Measurements from ENCODE around the gene SART1.

Gene SART1

GRCh38 chr11:65964906-65965305 lies 3.4 kb downstream of the SART1 start:
- no peaks in the 10 kb centered on the region for H3K27me3 ChIP-seq (ENCODE audit: low read depth)
- H3K9me3 ChIP-seq, result no peaks in the 10 kb centered on the region
- no peak overlapping the region for H3K4me3 ChIP-seq
- in situ Hi-C loops (cut with MboI; ENCODE audit: low sequenced_read_pairs), result no loop called here
- peaks cover 61% of the 10 kb centered on the region for H3K36me3 ChIP-seq (replicated peaks)
- H3K4me1 ChIP-seq, result peaks cover 13% of the 10 kb centered on the region
- no peak for DNase-seq (ENCODE audit: low spot score in 2 of 2)

GRCh38 chr11:65965986-65966762 lies 4.6 kb downstream of the SART1 start:
- in situ Hi-C loops (cut with MboI; ENCODE audit: low sequenced_read_pairs), result no loop called here
- no peaks in the 10 kb centered on the region for H3K27me3 ChIP-seq (ENCODE audit: low read depth)
- DNase-seq (ENCODE audit: low spot score in 2 of 2), result no peak
- H3K4me3 ChIP-seq, result no peak overlapping the region
- H3K4me1 ChIP-seq, result peaks cover 11% of the 10 kb centered on the region
- no peaks in the 10 kb centered on the region for H3K9me3 ChIP-seq
- H3K36me3 ChIP-seq (replicated peaks), result peaks cover 64% of the 10 kb centered on the region

GRCh38 chr11:65967329-65967934 lies 5.9 kb downstream of the SART1 start:
- DNase-seq (ENCODE audit: low spot score in 2 of 2), result no peak
- no peaks in the 10 kb centered on the region for H3K27me3 ChIP-seq (ENCODE audit: low read depth)
- H3K9me3 ChIP-seq, result no peaks in the 10 kb centered on the region
- H3K36me3 ChIP-seq (replicated peaks), result peaks cover 61% of the 10 kb centered on the region
- H3K4me3 ChIP-seq, result no peak overlapping the region
- peaks cover 7% of the 10 kb centered on the region for H3K4me1 ChIP-seq
- in situ Hi-C loops (cut with MboI; ENCODE audit: low sequenced_read_pairs), result no loop called here

- no peak for DNase-seq (ENCODE audit: low spot score in 2 of 2)
- no peak overlapping the region for H3K4me3 ChIP-seq
- H3K9me3 ChIP-seq, result no peaks in the 10 kb centered on the region
- in situ Hi-C loops (cut with MboI; ENCODE audit: low sequenced_read_pairs), result no loop called here
- H3K4me1 ChIP-seq, result no peaks in the 10 kb centered on the region
- no peaks in the 10 kb centered on the region for H3K27me3 ChIP-seq (ENCODE audit: low read depth)
- peaks cover 67% of the 10 kb centered on the region for H3K36me3 ChIP-seq (replicated peaks)
Measured at GRCh38 chr11:65968600-65969482, 7.3 kb downstream of the SART1 start.

GRCh38 chr11:65972116-65972515 lies 10.6 kb downstream of the SART1 start:
- in situ Hi-C loops (cut with MboI; ENCODE audit: low sequenced_read_pairs), result no loop called here
- no peaks in the 10 kb centered on the region for H3K9me3 ChIP-seq
- H3K36me3 ChIP-seq (replicated peaks), result peaks cover 43% of the 10 kb centered on the region
- H3K4me1 ChIP-seq, result no peaks in the 10 kb centered on the region
- DNase-seq (ENCODE audit: low spot score in 2 of 2), result no peak
- H3K27me3 ChIP-seq (ENCODE audit: low read depth), result no peaks in the 10 kb centered on the region
- no peak overlapping the region for H3K4me3 ChIP-seq

GRCh38 chr11:65973439-65974110 lies 12.0 kb downstream of the SART1 start:
- Histone ChIP-seq H3K4me1 (no peaks in the 10 kb centered on the region), H3K4me3 (no peak overlapping the region), H3K27me3 (ENCODE audit: low read depth) (no peaks in the 10 kb centered on the region), H3K36me3 (replicated peaks) (peaks cover 45% of the 10 kb centered on the region), H3K9me3 (no peaks in the 10 kb centered on the region)
- no peak for DNase-seq (ENCODE audit: low spot score in 2 of 2)
- in situ Hi-C loops (cut with MboI; ENCODE audit: low sequenced_read_pairs), result no loop called here

GRCh38 chr11:65975771-65976170 lies 14.2 kb downstream of the SART1 start:
- H3K9me3 ChIP-seq, result no peaks in the 10 kb centered on the region
- no peaks in the 10 kb centered on the region for H3K4me1 ChIP-seq
- in situ Hi-C loops (cut with MboI; ENCODE audit: low sequenced_read_pairs), result no loop called here
- no peak overlapping the region for H3K4me3 ChIP-seq
- H3K27me3 ChIP-seq (ENCODE audit: low read depth), result no peaks in the 10 kb centered on the region
- peaks cover 31% of the 10 kb centered on the region for H3K36me3 ChIP-seq (replicated peaks)
- no peak for DNase-seq (ENCODE audit: low spot score in 2 of 2)

GRCh38 chr11:65976216-65977176 lies 15.0 kb downstream of the SART1 start:
- no peaks in the 10 kb centered on the region for H3K27me3 ChIP-seq (ENCODE audit: low read depth)
- no peaks in the 10 kb centered on the region for H3K9me3 ChIP-seq
- H3K4me3 ChIP-seq, result no peak overlapping the region
- H3K36me3 ChIP-seq (replicated peaks), result peaks cover 31% of the 10 kb centered on the region
- no peak for DNase-seq (ENCODE audit: low spot score in 2 of 2)
- in situ Hi-C loops (cut with MboI; ENCODE audit: low sequenced_read_pairs), result no loop called here
- H3K4me1 ChIP-seq, result no peaks in the 10 kb centered on the region

GRCh38 chr11:65977621-65978390 lies 16.3 kb downstream of the SART1 start:
- in situ Hi-C loops (cut with MboI; ENCODE audit: low sequenced_read_pairs), result no loop called here
- Histone ChIP-seq H3K36me3 (replicated peaks) (peaks cover 31% of the 10 kb centered on the region), H3K27me3 (ENCODE audit: low read depth) (no peaks in the 10 kb centered on the region), H3K4me3 (no peak overlapping the region), H3K4me1 (no peaks in the 10 kb centered on the region), H3K9me3 (no peaks in the 10 kb centered on the region)
- DNase-seq (ENCODE audit: low spot score in 2 of 2), result no peak

- in situ Hi-C loops (cut with MboI; ENCODE audit: low sequenced_read_pairs), result no loop called here
- Histone ChIP-seq H3K4me1 (no peaks in the 10 kb centered on the region), H3K36me3 (replicated peaks) (peaks cover 24% of the 10 kb centered on the region), H3K4me3 (no peak overlapping the region), H3K9me3 (no peaks in the 10 kb centered on the region), H3K27me3 (ENCODE audit: low read depth) (no peaks in the 10 kb centered on the region)
- no peak for DNase-seq (ENCODE audit: low spot score in 2 of 2)
Measured at GRCh38 chr11:65978391-65979238, 17.1 kb downstream of the SART1 start.

GRCh38 chr11:65979261-65979759 lies 17.8 kb downstream of the SART1 start:
- H3K9me3 ChIP-seq, result no peaks in the 10 kb centered on the region
- no peak for DNase-seq (ENCODE audit: low spot score in 2 of 2)
- H3K4me1 ChIP-seq, result no peaks in the 10 kb centered on the region
- no peak overlapping the region for H3K4me3 ChIP-seq
- in situ Hi-C loops (cut with MboI; ENCODE audit: low sequenced_read_pairs), result no loop called here
- H3K36me3 ChIP-seq (replicated peaks), result peaks cover 22% of the 10 kb centered on the region
- H3K27me3 ChIP-seq (ENCODE audit: low read depth), result no peaks in the 10 kb centered on the region

Measured in HAP-1 (cell line).